ENCODE data around the gene CEP128. TPM values are rescaled to one million over a fixed set of nuclear protein-coding genes. Genes with fewer than 3 reads are reported as not detected.

The CEP128 gene
- total and polyA plus RNA-seq, 2 experiments from 2014 or later, result 7.6 to 17.6 TPM

DNA sequence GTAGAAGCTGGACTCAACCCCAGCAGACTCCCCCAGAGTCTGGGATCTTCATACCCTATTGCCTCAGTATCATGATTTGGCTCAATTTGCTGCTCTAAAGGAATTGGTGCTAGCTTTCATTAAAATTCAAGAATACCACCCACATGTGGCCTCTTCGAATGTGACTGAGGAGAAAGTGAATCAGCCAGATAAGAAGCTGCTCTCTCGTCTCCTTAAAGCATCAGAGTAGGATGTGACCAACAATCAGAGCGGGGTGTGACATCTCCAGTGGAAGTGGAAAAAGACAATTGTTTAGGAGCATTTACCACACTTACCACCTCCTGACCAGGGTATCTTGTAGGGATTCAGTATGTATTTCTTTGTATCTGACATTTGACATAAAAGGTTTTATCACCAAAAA is 452.0 kb downstream of the CEP128 start:
- Histone ChIP-seq H3K4me2 (no peak overlapping the region), H3K27ac (ENCODE audit: low read depth) (no peak overlapping the region), H3K36me3 (ENCODE audit: insufficient read depth) (no peaks in the 10 kb centered on the region), H3K9me2 (ENCODE audit: insufficient read depth) (peaks cover 4% of the 10 kb centered on the region; the same call in 1 of the 2 replicates), H4K20me1 (replicated peaks; ENCODE audit: insufficient read depth) (no peaks in the 10 kb centered on the region), H3K4me1 (ENCODE audit: insufficient read depth) (peaks cover 11% of the 10 kb centered on the region; the same call in 1 of the 2 replicates), H3K27me3 (ENCODE audit: insufficient read depth) (no peaks in the 10 kb centered on the region), H3K4me3 (no peak overlapping the region), H3F3A (replicated peaks; ENCODE audit: low read depth) (no peaks in the 10 kb centered on the region), H2AFZ (no peak overlapping the region), H3K79me2 (replicated peaks; ENCODE audit: insufficient read depth) (no peaks in the 10 kb centered on the region)
- Mint-ChIP-seq H3K27me3 (ENCODE audit: insufficient read depth, low read depth, poor library complexity) (no peaks in the 10 kb centered on the region), H3K4me3 (no peak overlapping the region), H3K27ac (no peak overlapping the region), H3K4me1 (peaks cover 21% of the 10 kb centered on the region; the same call in 2 of the 3 replicates), H3K36me3 (ENCODE audit: low read depth) (peaks cover 5% of the 10 kb centered on the region; the same call in 1 of the 3 replicates), H3K9me3 (peaks cover 9% of the 10 kb centered on the region; the same call in 2 of the 3 replicates)
- DNase-seq (ENCODE audit: low spot score), result no peak
- no peak for ATAC-seq
- TF ChIP-seq STAT1 (IDR thresholded peaks at IDR 0.05; ENCODE audit: unreplicated experiment) (no peak), ZNF114 (CRISPR knock-in tag; IDR thresholded peaks at IDR 0.05) (no peak), CREB1 (CRISPR knock-in tag; IDR thresholded peaks at IDR 0.05; ENCODE audit: low read depth) (no peak), POLR2AphosphoS5 (IDR thresholded peaks at IDR 0.05; ENCODE audit: low read depth) (no peak)
- TF ChIP-seq, protein P1, sequence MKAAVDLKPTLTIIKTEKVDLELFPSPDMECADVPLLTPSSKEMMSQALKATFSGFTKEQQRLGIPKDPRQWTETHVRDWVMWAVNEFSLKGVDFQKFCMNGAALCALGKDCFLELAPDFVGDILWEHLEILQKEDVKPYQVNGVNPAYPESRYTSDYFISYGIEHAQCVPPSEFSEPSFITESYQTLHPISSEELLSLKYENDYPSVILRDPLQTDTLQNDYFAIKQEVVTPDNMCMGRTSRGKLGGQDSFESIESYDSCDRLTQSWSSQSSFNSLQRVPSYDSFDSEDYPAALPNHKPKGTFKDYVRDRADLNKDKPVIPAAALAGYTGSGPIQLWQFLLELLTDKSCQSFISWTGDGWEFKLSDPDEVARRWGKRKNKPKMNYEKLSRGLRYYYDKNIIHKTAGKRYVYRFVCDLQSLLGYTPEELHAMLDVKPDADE (IDR thresholded peaks at IDR 0.05), result no peak
- TF ChIP-seq, protein P2, sequence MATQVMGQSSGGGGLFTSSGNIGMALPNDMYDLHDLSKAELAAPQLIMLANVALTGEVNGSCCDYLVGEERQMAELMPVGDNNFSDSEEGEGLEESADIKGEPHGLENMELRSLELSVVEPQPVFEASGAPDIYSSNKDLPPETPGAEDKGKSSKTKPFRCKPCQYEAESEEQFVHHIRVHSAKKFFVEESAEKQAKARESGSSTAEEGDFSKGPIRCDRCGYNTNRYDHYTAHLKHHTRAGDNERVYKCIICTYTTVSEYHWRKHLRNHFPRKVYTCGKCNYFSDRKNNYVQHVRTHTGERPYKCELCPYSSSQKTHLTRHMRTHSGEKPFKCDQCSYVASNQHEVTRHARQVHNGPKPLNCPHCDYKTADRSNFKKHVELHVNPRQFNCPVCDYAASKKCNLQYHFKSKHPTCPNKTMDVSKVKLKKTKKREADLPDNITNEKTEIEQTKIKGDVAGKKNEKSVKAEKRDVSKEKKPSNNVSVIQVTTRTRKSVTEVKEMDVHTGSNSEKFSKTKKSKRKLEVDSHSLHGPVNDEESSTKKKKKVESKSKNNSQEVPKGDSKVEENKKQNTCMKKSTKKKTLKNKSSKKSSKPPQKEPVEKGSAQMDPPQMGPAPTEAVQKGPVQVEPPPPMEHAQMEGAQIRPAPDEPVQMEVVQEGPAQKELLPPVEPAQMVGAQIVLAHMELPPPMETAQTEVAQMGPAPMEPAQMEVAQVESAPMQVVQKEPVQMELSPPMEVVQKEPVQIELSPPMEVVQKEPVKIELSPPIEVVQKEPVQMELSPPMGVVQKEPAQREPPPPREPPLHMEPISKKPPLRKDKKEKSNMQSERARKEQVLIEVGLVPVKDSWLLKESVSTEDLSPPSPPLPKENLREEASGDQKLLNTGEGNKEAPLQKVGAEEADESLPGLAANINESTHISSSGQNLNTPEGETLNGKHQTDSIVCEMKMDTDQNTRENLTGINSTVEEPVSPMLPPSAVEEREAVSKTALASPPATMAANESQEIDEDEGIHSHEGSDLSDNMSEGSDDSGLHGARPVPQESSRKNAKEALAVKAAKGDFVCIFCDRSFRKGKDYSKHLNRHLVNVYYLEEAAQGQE (IDR thresholded peaks at IDR 0.05; ENCODE audit: unreplicated experiment), result no peak

DNA sequence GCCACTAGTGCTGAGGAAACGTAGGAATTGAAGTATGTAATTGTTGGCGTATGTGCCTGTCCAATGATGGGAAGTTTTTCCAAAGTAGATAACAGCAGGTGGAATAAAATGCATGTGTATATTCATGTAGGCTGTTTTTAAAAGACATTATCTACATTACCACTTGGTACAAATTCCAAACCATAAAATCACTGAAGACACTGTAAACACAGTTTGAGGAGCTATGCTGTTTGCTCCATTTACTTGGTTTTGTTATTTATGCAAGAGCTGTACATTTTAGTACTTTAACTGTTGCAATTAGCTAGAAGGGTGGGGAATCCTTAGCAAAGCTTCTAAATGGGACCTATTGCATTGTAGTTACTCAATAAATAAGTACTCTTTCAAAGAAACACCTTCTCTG is 455.8 kb downstream of the CEP128 start:
- no peak overlapping the region for H3K4me2 ChIP-seq
- peaks cover 3% of the 10 kb centered on the region; the same call in 1 of the 2 replicates for H3K4me1 ChIP-seq (ENCODE audit: insufficient read depth)
- no peaks in the 10 kb centered on the region for H3F3A ChIP-seq (replicated peaks; ENCODE audit: low read depth)
- H4K20me1 ChIP-seq (replicated peaks; ENCODE audit: insufficient read depth), result no peaks in the 10 kb centered on the region
- Mint-ChIP-seq H3K9me3 (peaks cover 9% of the 10 kb centered on the region; the same call in 2 of the 3 replicates), H3K36me3 (ENCODE audit: low read depth) (peaks cover 5% of the 10 kb centered on the region; the same call in 1 of the 3 replicates), H3K4me1 (peaks cover 10% of the 10 kb centered on the region; the same call in 2 of the 3 replicates), H3K27ac (no peak overlapping the region), H3K27me3 (ENCODE audit: insufficient read depth, low read depth, poor library complexity) (no peaks in the 10 kb centered on the region), H3K4me3 (no peak overlapping the region)
- no peak overlapping the region for H3K27ac ChIP-seq (ENCODE audit: low read depth)
- H3K9me2 ChIP-seq (ENCODE audit: insufficient read depth), result peaks cover 4% of the 10 kb centered on the region; the same call in 1 of the 2 replicates
- no peak for DNase-seq (ENCODE audit: low spot score)
- no peak for ATAC-seq
- no peaks in the 10 kb centered on the region for H3K36me3 ChIP-seq (ENCODE audit: insufficient read depth)
- no peak overlapping the region for H2AFZ ChIP-seq
- no peak overlapping the region for H3K4me3 ChIP-seq
- no peaks in the 10 kb centered on the region for H3K79me2 ChIP-seq (replicated peaks; ENCODE audit: insufficient read depth)
- no peaks in the 10 kb centered on the region for H3K27me3 ChIP-seq (ENCODE audit: insufficient read depth)
- TF ChIP-seq, protein P1 (IDR thresholded peaks at IDR 0.05), result no peak
- TF ChIP-seq ZNF114 (CRISPR knock-in tag; IDR thresholded peaks at IDR 0.05) (no peak), ZNF331 (CRISPR knock-in tag; IDR thresholded peaks at IDR 0.05; ENCODE audit: low read depth) (no peak), EZH2 (IDR thresholded peaks at IDR 0.05; ENCODE audit: low read depth, unreplicated experiment) (no peak), POLR2AphosphoS5 (IDR thresholded peaks at IDR 0.05; ENCODE audit: low read depth) (no peak), NANOG (IDR thresholded peaks at IDR 0.05; ENCODE audit: borderline replicate concordance) (no peak)
- TF ChIP-seq, protein P2 (IDR thresholded peaks at IDR 0.05; ENCODE audit: unreplicated experiment), result no peak
- TF ChIP-seq, protein P3, sequence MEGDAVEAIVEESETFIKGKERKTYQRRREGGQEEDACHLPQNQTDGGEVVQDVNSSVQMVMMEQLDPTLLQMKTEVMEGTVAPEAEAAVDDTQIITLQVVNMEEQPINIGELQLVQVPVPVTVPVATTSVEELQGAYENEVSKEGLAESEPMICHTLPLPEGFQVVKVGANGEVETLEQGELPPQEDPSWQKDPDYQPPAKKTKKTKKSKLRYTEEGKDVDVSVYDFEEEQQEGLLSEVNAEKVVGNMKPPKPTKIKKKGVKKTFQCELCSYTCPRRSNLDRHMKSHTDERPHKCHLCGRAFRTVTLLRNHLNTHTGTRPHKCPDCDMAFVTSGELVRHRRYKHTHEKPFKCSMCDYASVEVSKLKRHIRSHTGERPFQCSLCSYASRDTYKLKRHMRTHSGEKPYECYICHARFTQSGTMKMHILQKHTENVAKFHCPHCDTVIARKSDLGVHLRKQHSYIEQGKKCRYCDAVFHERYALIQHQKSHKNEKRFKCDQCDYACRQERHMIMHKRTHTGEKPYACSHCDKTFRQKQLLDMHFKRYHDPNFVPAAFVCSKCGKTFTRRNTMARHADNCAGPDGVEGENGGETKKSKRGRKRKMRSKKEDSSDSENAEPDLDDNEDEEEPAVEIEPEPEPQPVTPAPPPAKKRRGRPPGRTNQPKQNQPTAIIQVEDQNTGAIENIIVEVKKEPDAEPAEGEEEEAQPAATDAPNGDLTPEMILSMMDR (conservative IDR thresholded peaks at IDR 0.05; ENCODE audit: low read depth in 2 of 2), result no peak
